ENCODE results near the gene POMT1. TPM values are rescaled to one million over a fixed set of nuclear protein-coding genes. Genes with fewer than 3 reads are reported as not detected.

POMT1 gene
- total RNA-seq, 3 donors from 2014 or later (not counting 1 experiment from before 2014, with no cell fraction given) = 35.5 to 38.8 (median 36.3) TPM

GRCh38 chr9:131477367-131477766, 25.4 kb upstream of the POMT1 start:
- DNase-seq = no peak
- intact Hi-C loops (cut with micrococcal nuclease) = no loop called here
- Mint-ChIP-seq H3K27ac (no peak overlapping the region), H3K36me3 (peaks cover 18% of the 10 kb centered on the region), H3K4me1 (peaks cover 0 to 17% of the 10 kb centered on the region in 2 donors), H3K4me3 (no peak overlapping the region), H3K9me3 (no peaks in the 10 kb centered on the region), H3K27me3 (ENCODE audit: low read depth in 2 of 2) (no peaks in the 10 kb centered on the region)
- Histone ChIP-seq H3K27me3 (ENCODE audit: control insufficient read depth, insufficient read depth, low read length) (no peaks in the 10 kb centered on the region), H3K9me3 (ENCODE audit: control insufficient read depth, insufficient read depth, low read length) (no peaks in the 10 kb centered on the region), H3K4me3 (ENCODE audit: low read length) (no peak overlapping the region), H3K27ac (ENCODE audit: low read length) (no peak overlapping the region), H3K36me3 (ENCODE audit: control insufficient read depth, insufficient read depth, low read length) (peaks cover 87% of the 10 kb centered on the region), H3K4me1 (ENCODE audit: control insufficient read depth, insufficient read depth, low read length) (no peaks in the 10 kb centered on the region)
- ATAC-seq = no peak
- no peak for TF ChIP-seq CTCF (IDR thresholded peaks at IDR 0.05)
- 88% methylated on average over 11 of the region's 11 CpGs for WGBS (ENCODE audit: insufficient coverage)

- peaks cover 88% of the 10 kb centered on the region for H3K36me3 ChIP-seq (ENCODE audit: control insufficient read depth, insufficient read depth, low read length)
- WGBS (ENCODE audit: insufficient coverage) = 91% methylated on average over 19 of the region's 19 CpGs
- Mint-ChIP-seq H3K27ac (peak overlapping the region in 1 of 2 donors; percentile 65), H3K4me1 (peaks cover 0 to 17% of the 10 kb centered on the region in 2 donors), H3K4me3 (no peak overlapping the region), H3K27me3 (ENCODE audit: low read depth in 2 of 2) (no peaks in the 10 kb centered on the region), H3K36me3 (peaks cover 18% of the 10 kb centered on the region), H3K9me3 (no peaks in the 10 kb centered on the region)
- intact Hi-C loops (cut with micrococcal nuclease) = loop anchor here (1.0 kb wide), 1 partner anchor 128 kb away; no protein-coding TSS in a partner anchor
- H3K27me3 ChIP-seq (ENCODE audit: control insufficient read depth, insufficient read depth, low read length) = no peaks in the 10 kb centered on the region
- H3K27ac ChIP-seq (ENCODE audit: low read length) = no peak overlapping the region
- no peak overlapping the region for H3K4me3 ChIP-seq (ENCODE audit: low read length)
- H3K4me1 ChIP-seq (ENCODE audit: control insufficient read depth, insufficient read depth, low read length) = no peaks in the 10 kb centered on the region
- no peak for DNase-seq
- H3K9me3 ChIP-seq (ENCODE audit: control insufficient read depth, insufficient read depth, low read length) = no peaks in the 10 kb centered on the region
- ATAC-seq = no peak
- no peak for TF ChIP-seq CTCF (IDR thresholded peaks at IDR 0.05)
Measured at GRCh38 chr9:131477816-131478419, 24.8 kb upstream of the POMT1 start.

GRCh38 chr9:131478421-131478868, 24.3 kb upstream of the POMT1 start:
- no peak overlapping the region for H3K4me3 ChIP-seq (ENCODE audit: low read length)
- Mint-ChIP-seq H3K4me3 (no peak overlapping the region), H3K4me1 (peaks cover 0 to 17% of the 10 kb centered on the region in 2 donors), H3K27me3 (ENCODE audit: low read depth in 2 of 2) (no peaks in the 10 kb centered on the region), H3K36me3 (peaks cover 18% of the 10 kb centered on the region), H3K9me3 (no peaks in the 10 kb centered on the region), H3K27ac (peak overlapping the region in 1 of 2 donors; percentile 65)
- no peaks in the 10 kb centered on the region for H3K9me3 ChIP-seq (ENCODE audit: control insufficient read depth, insufficient read depth, low read length)
- peak in 2 of 3 donors; percentile 45 to 68 for ATAC-seq
- H3K27me3 ChIP-seq (ENCODE audit: control insufficient read depth, insufficient read depth, low read length) = no peaks in the 10 kb centered on the region
- no peaks in the 10 kb centered on the region for H3K4me1 ChIP-seq (ENCODE audit: control insufficient read depth, insufficient read depth, low read length)
- intact Hi-C loops (cut with micrococcal nuclease) = loop anchor here (1.0 kb wide), 1 partner anchor 128 kb away; no protein-coding TSS in a partner anchor
- no peak overlapping the region for H3K27ac ChIP-seq (ENCODE audit: low read length)
- WGBS (ENCODE audit: insufficient coverage) = 67% methylated on average over 11 of the region's 12 CpGs
- peak; percentile 62 for TF ChIP-seq CTCF (IDR thresholded peaks at IDR 0.05)
- peaks cover 88% of the 10 kb centered on the region for H3K36me3 ChIP-seq (ENCODE audit: control insufficient read depth, insufficient read depth, low read length)
- DNase-seq = peak; percentile 47 to 77

All from natural killer cell (primary cell).